GM19324 (cell line): ENCODE data around the gene COL8A2.
A peak's percentile ranks its signal among the peaks of the same experiment; 100 is the strongest.

Source experiments
- ATAC-seq: cut with Tn5 transposase; IDR thresholded peaks from one replicate; pipeline ENCODE4 v1.9.1; 2021; ENCODE audit warnings: mild to moderate bottlenecking, moderate library complexity; ENCODE audit not compliant: unreplicated experiment, low FRiP score

COL8A2 gene

DNA sequence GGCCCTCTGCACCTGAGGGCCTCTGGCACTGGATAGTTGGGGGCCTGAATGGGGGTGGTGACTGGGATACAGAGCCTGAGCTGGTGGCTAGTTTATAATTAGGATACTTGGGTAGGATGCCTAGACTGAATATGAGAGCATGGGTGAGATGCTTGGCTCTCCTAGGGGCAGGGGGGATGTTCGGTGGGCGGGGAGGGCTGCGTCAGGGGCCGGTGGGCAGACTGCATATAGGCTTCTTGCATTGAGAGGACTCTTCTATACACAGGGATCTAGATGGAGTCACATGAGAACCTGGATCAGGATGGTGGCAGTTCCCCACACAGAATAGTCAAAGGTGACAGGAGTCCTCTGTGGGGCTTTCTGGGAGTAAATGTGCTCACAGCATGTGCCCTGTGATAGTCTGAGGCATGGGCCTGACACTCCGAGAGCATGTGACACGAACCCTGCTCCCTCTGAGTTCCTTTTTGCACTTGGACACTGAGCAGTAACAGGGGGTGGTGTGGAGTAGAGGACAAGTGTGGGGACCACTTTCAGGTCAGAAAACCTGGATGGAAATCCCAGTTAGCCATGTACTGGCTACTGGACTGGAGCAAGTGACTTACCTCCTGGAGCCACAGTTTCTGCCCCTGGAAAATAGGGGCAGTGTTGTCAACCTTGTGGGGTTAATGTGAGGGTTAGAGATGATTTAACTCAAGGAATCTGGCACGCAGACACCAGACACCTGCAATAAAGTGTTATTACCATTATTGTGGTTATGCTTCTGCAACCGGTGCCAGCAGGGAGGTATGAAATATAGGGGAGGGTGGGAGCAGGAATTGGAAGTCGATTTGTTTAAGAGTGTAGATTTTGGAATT, 33.2 kb upstream of the COL8A2 start:
- no peak for ATAC-seq

DNA sequence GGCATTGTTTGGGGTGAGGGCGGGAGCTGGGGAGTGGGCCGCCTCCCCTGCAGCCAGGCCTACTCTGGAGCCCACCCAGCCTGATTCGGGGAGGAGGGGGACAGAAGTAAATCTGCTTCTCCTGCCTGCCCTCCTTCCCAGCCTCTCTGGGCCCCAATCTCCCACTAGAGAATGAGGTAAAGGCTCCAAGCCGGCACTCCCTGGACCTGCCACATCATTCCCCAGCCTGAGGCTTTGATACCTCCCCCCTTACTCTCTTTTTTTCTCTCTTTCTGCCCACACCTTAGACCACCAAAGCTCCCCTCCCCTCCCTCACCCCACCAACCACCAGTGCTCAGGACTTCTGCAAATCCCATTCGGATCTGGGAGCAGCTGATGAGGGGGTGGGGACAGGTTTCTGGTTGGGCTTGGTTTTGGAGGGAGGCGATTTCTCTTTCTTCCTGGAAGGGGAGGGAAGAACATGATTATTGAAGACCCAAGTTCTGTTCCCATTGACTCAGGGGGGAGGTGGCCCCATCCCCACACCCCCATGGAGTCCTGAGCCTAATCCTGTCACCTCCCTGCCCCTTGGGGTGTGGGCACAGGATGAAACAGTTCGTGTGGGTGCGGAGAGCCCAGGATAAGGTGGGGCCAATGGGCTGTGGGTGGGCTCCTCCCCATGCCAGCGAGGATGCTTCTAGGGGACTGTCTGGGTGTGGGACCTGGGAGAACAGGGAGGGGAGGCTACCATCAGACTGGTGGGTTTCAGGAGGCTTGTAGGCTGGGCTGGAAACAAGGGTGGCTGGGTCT, 32.3 kb upstream of the COL8A2 start:
- ATAC-seq, result no peak

DNA sequence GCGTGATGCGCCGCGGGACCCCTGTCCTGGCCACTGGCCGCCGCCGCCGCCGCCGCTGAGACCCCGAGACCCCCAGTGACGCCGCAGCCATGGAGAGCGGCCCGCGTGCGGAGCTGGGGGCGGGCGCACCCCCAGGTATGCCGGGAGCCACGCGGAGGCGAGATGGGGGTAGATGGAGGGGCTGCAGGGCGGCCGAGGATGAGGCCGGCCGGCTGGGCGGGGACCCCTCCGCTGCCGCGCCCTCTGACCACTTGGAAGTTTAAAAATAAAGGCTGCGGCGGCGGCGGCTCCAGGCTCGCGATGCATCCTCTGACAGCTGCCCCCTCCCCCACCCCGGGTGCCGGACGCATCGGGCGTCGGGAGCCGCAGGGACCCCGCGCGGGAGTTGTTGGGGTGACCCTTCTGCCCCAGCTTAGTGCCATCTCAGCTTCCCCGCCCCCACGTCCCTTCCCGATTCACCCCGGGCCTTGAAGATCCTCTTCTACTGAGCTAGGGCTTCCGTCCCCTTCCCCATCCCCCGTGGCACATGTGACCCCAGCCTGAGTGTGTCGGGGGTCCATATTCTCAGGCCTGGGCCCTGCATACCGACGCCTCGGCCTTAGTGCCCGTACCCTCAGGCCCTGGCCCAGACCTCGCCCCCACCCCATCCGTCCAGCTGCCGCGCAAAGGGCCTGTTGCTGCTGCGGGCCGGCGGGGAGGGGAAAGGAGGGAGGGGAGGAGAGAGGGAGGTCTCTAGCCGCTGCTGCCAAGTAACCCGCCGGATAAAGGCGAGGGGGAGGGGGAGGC, 31.5 kb upstream of the COL8A2 start:
- ATAC-seq, result no peak

DNA sequence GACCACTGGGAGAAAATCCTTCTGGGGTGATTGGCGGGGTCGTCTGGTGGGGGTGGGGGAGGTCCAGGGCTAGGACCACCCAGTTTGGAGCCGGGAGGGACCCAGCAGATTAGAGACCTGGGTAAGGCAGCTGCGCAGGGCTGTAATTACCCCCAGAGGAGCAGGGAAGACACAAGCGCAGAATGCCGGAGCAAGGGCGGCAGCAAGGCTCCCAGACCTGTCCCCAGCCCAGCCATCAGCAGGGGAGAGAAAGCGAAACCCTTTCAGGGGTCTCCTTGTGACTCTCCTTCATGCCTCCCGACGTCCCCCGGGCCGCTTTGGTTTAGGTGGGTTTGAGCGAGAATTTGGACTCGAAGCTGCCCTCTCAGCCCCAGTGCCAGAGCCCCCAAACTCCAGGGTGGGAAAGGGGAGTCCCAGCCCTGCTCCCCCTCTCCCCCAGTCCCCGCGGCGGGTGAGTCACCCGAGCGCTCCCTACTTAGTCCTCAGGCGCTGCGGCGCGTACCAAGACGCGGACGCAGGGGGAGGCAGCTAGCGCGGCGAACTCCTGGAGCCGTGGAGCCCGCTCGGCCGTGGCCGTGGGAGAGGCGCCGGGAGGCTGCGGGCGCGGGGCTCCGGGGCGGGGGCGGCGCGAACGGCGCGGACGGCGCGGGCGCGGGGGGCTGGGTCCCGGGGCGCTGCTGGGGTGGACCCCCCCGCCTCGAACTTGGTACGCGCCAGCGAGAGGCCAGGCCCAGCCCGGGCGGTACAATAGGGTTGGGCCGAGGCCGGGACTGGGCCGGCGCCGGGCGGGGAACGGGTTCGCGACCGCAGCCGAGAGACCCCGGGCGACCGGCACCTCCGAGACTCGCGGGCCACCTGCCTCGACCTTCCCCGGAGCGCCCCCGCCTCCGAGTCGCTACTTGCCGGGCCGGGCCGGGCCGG, 30.6 kb upstream of the COL8A2 start, which contains the start of gene MAP7D1:
MAP7D1 (plus strand) TSS at position 753 of the 921 bp plus-strand sequence. CDS start 258 bp downstream, outside the sequence.
- peak; percentile 52 for ATAC-seq

DNA sequence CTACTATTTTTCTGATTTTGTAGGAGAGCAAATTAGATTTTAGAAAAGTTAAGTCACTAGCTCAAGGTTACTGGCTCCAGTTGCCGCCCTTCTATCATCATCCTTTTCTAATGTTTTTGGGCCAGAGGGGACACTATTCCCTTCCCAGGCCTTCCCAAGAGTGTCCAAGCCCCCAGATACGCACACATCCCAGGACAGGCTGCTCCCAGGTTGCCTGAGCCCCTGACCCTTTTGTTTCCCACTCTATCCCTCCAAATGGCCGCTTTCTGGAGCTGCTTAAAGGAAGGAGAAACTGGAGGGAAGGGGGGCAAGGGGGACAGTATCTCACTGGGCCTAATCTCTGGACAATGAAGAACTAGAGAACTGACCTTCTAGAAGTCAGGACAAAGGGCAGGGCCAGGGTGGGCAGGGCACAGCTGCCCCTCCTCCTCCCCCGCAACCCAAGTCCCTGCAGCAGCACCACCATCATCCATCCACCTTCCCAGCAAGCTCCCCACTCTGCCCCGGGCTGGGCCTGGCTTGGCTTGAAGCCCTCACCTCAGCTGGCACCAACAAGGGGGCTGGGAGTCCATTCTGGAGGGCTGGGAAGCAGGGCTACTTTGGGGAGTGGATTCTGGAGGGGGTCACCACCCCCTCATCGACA, 29.9 kb upstream of the COL8A2 start:
- ATAC-seq, result no peak

DNA sequence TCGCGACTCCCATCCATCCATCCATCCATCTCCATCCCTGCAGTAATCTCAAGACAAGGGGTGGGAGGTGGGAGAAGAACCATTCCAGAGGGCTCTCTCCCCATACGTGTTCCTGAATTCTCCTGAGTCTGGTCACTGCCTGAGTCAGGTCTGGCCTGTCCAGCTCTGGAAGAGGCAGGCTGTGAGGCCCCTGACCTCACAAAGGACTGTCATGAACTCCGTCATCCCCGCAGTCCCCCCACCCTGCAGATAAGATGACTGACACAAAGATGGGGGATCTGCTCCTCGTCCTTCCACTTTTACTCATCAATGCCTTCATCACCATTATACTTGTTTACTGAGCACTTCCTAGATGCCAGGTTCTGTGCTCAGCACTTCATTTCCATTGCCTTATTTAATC, 29.3 kb upstream of the COL8A2 start:
- no peak for ATAC-seq

DNA sequence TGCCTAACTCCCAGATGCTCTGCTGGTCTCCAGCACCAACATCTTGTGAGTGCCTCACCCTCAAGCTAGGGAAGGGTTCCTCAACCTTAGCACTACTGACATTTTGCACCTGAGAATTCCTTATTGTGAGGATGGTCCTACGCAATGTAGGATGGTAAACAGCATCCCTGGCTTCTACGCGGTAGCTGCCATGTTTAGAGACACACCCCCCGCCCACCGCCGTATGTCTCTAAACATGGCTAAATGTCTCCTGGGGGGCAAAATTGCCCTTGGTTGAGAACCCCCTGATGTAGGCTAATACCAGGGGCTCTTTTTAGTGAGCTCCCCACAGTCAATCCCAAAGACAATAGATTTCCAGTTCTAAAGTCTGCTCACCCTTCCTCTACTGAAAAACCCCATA, 28.5 kb upstream of the COL8A2 start:
- ATAC-seq, result no peak

DNA sequence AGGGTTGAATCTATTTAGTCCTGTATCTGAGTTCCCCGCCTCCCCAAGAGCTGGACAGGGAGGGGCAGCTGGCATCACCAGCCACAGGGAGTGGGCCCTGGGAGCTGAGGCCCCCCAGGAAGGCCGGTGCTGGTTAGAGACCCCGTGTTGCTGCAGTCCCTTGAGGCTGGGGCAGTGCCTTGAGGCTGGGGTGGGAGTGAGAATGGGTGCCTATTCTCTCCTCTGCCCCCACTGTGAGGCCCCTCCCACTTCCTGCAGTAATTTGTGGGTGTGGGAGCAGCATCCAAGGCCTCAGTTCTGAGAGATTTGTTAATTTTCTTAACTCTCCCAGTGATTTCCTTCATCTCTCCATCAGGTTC, 26.8 kb upstream of the COL8A2 start:
- no peak for ATAC-seq

DNA sequence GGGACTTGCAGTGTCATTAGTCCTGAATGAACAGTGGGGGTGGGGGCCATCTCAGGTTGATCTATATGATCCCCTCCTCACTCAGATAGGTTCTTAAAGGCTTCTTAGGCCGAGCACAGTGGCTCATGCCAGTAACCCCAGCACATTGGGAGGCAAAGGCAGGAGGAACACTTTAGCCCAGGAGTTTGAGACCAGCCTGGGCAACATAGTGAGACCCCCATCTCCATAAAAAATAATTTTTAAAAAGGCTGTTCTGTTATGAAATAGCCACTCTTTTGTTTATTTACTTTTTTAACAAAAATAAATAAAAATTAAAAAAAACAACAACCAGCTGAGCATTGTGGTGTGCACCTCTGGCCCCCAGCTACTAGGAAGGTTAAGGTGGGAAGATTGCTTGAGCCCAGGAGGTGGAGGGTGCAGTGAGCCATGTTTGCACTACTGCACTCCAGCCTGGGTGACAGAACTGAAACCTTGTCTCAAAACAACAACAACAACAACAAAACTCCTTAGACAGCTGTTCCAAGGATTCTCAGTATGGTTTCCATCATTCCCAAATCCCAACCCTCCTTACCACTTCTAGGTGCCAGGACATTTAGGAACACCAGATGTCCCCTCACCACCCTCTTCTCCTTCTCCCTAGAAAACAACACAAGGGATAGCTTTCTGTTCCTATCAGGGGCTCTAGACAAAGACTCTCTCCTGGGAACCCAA, 26.3 kb upstream of the COL8A2 start:
- ATAC-seq, result no peak

DNA sequence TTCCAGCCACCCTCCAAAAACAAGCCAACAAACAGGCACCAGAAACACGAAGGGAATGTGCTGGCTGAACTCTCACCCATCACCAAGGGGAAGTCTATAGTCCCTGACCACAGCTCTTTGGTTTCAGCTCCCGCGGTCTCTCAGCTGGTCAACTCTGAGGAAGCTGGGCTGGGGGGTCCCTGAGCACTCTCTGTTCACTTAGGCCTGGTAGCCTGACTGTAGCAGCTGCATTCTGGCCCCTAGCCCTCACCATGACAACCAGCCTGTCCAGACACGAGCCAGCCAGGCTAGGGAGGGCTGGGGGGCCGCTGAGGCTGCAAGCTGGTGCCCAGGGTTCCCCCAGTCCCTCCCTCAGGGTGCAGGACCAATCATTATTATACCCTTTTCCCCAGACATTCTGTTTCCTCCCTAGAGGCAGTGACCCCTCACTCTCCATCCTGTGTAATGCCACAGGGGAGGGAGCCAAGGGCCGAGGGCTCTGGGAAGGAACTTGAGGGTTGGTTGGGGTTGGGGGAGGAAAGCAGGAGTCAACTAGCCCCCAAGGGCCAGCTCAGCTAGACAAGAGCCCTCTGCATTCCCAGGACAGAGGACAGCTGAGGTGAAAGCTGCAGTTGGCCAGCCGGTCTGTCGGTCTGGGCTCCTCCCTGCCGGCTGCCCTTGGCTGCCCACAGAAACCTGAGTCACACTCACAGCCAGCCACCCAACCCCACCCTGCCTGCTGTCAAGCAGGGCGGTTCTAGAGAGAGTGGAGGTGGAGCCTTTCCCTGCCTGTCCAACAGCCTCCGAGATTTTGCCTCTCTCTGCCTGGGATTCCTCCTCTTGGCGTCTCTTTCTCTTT, 25.5 kb upstream of the COL8A2 start:
- ATAC-seq, result peak; percentile 37

DNA sequence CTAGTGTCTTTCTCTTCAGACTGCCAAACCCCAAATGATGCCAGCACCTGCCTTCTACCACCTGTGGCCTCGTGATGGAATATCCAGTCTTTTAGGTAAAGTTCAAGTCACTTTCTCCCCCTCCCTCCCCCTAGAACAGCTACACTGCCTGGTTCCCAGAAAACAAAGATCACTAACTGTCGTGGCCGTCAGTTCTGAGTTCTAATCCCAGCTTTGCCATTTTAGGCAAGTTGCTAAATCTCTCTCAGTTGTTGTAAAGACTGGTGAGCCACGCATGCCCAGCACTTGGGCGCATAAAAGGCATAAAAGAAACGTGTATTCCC, 24.9 kb upstream of the COL8A2 start:
- peak; percentile 1 for ATAC-seq

DNA sequence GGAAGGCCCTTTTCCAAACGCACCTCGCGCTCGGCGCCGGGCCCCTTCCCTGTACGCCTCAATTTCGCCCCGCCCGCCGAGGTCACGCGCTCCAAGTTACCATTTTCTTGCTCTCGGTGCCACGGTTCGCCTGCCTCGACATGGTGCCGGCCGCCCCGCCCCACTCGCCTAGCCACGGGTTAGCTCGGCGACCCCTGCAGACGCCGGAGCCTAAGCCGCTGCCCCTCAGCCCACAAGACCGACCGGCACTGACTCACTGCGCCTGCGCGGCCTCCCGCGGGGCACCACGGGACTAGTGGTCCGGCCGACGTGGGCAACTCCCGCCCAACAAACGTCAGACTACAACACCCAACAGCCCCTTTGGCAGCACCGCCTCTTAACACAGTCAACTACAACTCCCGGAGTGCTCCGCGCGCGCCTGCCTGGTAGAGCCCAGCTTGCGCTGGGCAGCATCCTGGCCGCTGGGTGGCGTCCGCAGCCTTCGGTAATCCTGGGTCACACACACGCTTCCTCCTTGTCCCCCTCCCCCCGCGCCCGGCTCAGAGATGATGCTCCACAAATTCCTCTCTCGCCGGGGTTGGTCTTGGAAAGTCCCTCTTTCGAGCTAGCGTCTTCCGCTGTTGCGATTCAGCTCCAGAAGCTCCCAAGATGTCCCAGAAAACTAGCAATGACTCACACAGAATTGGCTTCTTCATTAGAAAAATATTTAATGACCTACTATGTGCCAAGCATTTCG, 24.4 kb upstream of the COL8A2 start, which contains the start of gene TRAPPC3:
TRAPPC3 (minus strand) TSS at position 250 of the 736 bp plus-strand sequence; CDS start at position 142, 108 bp downstream.
- ATAC-seq, result peak; percentile 93

DNA sequence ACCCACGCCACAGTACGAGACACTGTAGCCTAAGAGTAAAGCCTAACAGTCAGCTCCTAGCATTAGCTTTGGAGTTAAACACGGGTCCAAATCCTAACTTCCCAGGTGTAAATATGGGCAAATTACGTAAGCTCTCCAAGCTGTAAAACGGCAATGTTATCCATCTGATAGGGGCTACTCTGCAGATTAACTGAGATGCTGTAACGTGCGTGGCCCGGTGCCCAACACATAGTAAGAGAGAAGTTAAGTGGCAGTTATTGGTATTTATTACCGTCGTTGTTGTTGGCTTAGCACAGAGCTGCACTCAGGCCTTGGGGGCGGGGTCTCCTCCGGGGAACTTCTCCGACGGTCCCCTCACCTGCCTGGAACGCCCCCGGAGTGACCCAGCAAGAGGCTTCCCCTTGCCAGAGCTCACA, 23.8 kb upstream of the COL8A2 start:
- no peak for ATAC-seq

DNA sequence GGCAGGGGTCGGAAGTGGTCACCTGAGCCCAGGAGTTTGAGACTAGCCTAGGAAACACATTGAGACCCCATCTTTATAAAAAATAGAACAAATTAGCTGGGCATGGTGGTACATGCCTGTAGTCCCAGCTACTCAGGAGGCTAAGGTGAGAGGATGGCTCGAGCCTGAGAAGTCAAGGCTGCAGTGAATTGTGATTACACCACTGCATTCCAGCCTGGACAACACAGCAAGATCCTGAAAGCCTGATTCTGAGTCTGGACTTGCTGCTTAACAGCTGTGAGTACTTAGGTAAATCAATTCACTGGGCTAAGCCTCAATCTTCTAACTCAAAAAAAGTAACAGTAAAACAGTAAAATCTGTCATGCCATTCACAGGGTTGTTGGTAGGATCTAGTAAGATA, 19.4 kb upstream of the COL8A2 start:
- no peak for ATAC-seq

DNA sequence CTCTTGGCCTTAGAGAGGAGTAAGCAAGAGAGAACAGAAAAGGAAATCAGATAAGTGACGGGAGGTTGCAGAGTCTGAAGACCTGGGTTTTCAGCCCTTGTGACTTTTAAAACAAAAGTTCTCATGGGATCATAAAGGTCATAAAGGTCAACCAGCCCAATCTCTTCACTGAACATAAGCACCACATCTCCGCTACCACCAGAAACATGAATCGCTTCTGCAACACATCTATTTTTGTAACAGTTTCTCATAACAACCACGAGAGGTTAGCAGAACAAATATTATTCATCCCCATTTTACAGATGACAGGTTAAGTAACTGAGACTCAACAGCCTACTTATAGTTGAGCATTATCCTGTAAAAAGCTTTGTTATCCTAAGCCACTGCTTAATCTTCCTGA, 18.4 kb upstream of the COL8A2 start:
- ATAC-seq, result peak; percentile 48

DNA sequence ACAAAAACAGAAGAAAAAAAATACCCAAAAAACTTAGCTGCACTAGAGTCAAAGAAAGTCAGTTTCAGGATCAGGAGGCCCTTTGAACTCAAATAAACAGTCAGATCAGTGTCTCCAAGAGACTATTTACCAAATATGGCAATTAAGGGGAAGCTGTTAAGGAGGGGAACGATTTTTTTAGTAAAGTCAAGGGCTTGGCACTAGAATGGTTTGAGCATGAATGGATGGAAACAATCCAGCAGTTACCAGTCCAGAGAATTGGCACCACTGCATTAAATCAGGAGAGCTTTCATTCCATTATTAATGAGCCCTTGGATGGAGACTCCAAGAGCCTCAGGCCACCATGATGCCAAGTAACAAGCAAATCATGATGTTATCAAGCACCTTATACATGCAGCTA, 17.1 kb upstream of the COL8A2 start:
- ATAC-seq, result no peak

DNA sequence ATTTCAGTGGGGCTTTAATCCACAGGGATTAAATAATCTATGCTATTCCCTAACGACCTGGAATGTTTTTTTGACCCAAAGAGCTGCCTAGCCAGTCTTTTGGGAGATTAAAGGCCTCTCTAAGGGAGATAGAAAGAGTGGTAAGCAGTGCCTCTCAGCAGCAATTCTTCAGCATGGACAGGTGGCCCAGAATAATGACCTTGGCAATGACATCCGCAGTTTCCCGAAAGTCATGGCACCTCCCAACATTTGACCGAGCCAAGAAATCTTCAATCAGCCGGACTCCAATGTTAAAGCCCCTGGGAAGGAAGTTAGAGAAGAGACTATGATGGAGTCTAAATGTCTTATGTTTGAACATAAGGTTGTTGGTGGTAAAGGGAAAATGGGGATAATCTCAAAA, 14.5 kb upstream of the COL8A2 start:
- ATAC-seq, result no peak
